HG03354 (cell line): ENCODE data around the gene PPP1CB.
"Not testable (repeated sequence)": the region's sequence is repeated elsewhere in the genome, so short reads cannot be mapped to it uniquely, and the experiment has no call there.

ENCODE experiments used
- ATAC-seq: cut with Tn5 transposase; IDR thresholded peaks from one replicate; pipeline ENCODE4 v1.9.1; 2021; ENCODE audit warnings: mild to moderate bottlenecking; ENCODE audit not compliant: unreplicated experiment, poor library complexity, severe bottlenecking

The PPP1CB gene

GRCh38 chr2:28737655-28738054 lies 14.0 kb upstream of the PPP1CB start:
- ATAC-seq = no peak

GRCh38 chr2:28742619-28743018 lies 9.0 kb upstream of the PPP1CB start:
- ATAC-seq = not testable (repeated sequence)

DNA sequence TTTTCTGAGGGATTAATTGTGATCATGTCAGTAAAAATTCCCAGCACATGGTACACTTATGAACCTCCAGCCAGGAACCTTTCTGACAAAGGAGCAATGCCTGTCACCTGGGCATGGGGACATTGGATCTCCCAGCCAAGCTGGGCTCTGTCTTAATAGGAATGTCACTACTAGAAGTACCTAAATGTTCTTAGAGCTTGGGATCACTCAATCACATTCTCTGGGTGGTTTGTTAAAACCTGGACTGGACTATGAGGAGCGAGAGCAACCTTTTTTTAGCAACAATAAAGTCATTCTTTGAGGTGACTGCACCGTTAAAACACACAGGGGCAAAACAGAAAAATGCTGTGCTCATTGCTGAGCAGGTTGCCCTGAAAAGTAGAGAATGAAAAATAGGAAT lies 6.4 kb upstream of the PPP1CB start:
- ATAC-seq = no peak

- no peak for ATAC-seq
Measured at GRCh38 chr2:28745876-28746275, 5.8 kb upstream of the PPP1CB start.

DNA sequence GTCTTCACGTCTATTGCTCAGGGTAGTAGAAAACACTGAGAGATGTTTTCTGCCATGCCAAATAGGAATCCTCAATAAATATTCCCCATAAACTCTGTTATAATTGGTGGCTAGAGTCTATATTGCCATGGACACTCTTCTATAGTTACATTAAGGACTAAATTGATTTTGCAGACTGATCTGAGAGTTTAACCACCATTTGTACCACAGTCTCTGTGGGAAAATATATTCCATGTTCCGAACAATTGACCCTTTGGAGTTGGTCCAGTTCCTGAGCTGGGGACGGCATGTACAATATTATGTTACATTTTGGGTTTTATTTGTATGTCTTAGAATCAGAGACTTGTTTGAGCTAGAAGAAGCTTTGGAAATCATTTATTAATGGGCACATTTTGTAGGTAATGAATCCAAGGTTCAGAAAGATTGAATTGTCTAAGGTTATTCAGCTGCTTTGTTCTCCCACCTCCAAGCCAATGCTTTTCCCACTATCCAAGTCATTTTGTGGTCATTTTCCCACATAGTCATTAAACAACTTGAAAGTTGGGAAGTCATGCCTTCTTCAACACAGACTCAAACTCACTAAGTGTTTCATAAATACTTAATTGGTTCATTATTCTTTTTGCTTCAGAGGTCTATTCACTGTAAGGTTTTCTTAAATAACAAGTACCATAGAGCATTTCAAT lies 5.1 kb upstream of the PPP1CB start:
- no peak for ATAC-seq

- no peak for ATAC-seq
Measured at GRCh38 chr2:28747714-28748113, 3.9 kb upstream of the PPP1CB start.

GRCh38 chr2:28748176-28748575 lies 3.5 kb upstream of the PPP1CB start:
- ATAC-seq = no peak

DNA sequence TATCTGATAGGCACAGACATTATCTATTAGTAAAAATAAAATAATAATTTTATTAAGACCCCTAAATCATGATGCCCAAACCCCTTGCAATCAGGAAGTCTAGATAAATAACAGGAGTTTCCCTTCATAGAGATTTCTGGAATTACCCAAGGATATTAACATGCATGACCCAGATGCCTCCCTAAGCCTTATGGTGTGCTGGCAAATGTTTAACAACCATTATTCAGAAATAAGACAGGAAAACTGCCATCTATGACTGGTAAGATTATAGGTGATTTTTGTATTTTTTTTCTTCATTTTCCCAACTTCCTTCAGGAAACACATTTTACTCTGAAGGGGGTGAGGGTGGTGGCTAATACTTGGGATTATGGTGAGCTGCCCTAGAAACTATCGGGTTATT lies 2.7 kb upstream of the PPP1CB start:
- ATAC-seq = no peak

- ATAC-seq = no peak
Measured at GRCh38 chr2:28749526-28749925, 2.1 kb upstream of the PPP1CB start.

DNA sequence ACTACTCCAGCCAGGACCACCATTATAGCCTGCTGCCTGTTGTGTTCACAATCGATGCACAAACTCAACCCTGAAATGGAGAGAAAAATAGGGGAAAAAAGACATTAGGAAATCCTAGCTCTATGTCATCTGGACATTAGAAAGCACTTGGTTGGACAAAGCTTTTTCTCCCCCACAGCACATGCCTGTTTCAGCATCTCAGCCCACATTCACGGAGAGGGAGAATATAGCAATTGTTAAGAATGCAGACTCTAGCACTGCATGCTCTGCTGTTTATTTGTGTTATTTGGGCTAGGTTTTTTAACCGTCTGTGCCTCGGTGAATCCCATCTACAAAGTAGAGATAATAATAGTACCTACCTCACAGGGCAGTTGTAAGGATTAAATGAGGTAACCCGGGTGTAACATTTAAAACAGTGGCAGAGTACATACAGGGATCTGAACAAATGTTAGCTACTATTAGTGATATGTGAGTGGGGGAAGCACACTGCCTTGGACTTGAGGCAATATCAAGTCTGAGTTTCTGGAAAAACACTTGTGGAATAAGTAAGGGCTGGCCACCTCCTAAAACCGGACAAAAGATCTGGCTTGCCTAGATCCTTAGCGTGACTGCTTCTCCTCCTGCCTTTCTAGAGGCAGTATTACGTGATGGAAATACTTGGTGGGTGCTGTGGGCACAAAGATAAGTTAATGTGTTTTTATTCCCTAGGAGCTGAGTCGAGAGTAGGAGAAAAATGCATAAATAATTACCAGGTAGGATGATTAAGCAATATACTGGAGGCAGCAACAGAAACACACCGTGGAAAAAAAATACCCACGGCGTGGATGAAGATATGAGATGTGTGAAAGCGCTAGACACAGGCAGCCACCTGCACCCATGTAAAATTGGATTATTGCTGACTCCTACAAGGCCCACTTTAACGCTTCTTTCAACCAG lies 1.0 kb upstream of the PPP1CB start:
- peak; percentile 2 for ATAC-seq

- peak; percentile 43 for ATAC-seq
Measured at GRCh38 chr2:28751956-28752630, 463 bp downstream of the PPP1CB start.

DNA sequence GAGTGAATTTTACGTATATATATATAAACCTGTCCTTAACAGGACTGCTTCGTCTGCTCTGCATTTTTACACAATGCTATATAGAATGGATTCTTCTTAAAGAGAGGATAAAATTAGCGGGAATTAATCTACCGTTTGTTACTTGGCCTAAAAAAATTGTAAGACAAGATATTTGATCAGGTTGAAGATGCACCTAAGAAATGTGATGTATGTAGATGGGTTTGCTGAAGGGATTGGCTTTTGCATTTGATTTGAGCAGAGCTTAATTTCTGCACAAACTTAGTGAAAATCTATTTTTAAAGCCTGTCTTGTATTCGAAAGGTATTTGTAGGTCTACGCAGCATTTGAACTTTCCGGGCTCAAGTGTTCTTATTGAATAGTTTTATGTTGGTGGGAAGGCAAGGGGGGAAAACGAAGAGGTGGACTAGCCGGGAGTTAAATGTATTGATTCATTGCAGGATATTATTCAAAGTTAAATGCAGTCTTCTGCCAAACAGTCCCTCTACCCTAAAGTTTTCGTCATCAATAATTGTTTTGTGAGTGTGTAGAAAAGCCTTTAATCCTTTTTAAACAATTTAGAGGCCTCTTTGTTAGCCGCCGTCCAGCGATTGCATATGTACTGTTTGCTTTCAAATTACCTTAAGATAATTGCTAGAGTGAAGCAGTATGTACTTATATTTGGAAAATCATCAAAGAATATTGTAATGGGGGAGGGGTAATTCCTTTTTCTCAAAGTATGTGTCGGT lies 1.2 kb downstream of the PPP1CB start:
- ATAC-seq = no peak

GRCh38 chr2:28754321-28754720 lies 2.7 kb downstream of the PPP1CB start:
- no peak for ATAC-seq

DNA sequence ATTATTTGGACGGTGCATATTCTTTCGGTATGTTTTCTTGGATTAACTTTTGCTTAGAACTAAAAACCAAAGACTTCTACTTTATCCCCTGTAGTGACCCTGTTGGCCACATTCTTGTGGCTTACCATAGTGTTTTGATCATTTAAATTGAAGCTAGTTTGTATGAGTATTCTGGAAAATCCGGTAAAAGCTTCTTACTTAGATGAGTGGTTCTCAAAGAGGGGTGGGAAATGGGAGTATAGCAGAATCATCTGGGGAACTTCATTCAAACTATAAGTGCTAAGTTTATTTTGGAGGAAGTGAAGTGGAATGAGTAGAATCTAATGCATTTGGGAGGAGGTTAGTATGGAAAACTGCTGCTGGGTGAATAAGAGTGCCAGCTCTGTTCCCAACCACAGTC lies 3.8 kb downstream of the PPP1CB start:
- ATAC-seq = no peak

DNA sequence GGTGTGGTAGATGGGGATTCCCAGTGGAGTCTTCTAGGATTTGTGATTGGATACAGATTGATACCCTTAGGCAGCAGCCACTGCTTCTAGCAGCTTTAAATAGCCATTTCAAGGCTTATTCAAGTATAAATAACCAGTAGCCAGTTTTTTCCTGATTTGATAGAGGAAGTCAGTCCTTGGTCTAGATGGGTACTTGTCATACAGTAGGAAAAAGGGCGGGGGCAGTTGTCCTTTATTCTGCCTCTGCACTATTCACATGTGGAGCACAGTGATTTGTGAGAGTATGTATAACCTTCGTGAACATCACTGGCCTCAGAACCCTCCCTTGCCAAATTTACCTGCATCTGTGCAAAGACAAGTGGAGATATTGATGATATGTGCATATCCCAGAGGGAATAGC lies 6.8 kb downstream of the PPP1CB start:
- no peak for ATAC-seq

GRCh38 chr2:28761420-28761819 lies 9.8 kb downstream of the PPP1CB start:
- ATAC-seq = no peak

GRCh38 chr2:28764909-28765711 lies 13.5 kb downstream of the PPP1CB start:
- ATAC-seq = no peak

DNA sequence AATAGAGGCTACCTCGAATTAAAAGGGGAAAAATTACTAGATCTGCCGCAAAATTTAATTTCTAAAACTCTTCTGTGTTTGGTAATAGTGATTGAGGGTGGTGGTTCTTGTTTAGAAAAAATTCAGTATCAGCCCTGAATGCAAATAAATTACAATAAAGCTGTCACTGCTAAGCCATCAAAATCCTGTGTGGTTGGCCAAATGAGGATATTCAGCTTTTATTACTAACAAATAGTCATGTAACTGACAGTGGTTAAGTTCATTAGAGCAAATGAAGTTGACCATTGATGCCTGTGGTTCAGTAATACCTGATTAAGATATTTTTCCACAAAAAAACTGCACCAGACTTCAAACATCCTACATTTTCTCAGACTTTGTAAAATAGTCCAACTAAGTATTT lies 14.4 kb downstream of the PPP1CB start:
- ATAC-seq = no peak

- ATAC-seq = no peak
Measured at GRCh38 chr2:28767337-28767736, 15.7 kb downstream of the PPP1CB start.
